GM19372 (cell line): ENCODE data around the gene SPTBN5.

Source experiments
- ATAC-seq: cut with Tn5 transposase; IDR thresholded peaks from one replicate; pipeline ENCODE4 v1.9.1; 2021; ENCODE audit warnings: mild to moderate bottlenecking, low read depth, moderate library complexity; ENCODE audit not compliant: unreplicated experiment

SPTBN5 gene

DNA sequence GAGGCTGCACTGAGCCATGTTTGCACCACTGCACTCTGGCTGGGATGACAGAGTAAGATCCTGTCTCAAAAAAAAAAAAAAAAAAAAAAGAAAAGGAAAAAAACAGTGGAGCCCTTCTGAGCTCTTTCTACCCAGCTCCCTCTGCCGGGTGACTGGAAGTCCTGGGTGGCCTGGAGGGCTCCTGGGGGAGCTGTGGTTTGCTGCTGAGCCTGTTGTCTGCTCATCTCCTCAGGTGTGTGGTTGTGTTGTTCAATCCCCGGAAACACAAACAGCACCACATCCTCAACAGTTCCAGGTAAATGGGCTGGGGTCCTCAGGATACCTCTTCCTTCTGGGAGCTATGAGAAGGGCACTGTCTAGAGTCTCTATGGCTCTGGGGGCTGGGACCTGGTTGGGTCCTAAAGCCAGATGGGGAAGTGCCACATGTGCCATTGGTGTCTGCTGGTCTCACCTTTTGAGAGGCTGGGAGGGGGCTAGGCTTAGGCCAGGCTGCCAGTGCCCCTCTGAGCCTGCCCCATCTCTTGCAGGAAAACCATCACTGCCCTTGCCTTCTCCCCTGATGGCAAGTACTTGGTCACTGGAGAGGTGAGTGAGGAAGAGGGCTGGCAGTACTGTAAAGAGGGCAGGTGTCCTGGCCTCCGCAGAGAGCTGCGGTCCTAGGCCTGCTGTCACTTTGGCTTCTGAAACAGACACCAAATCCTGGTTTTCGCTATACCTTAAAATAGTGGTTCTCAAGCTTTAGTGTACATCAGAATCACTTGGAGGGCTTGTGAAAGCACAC, 83.0 kb downstream of the SPTBN5 start:
- ATAC-seq: no peak

DNA sequence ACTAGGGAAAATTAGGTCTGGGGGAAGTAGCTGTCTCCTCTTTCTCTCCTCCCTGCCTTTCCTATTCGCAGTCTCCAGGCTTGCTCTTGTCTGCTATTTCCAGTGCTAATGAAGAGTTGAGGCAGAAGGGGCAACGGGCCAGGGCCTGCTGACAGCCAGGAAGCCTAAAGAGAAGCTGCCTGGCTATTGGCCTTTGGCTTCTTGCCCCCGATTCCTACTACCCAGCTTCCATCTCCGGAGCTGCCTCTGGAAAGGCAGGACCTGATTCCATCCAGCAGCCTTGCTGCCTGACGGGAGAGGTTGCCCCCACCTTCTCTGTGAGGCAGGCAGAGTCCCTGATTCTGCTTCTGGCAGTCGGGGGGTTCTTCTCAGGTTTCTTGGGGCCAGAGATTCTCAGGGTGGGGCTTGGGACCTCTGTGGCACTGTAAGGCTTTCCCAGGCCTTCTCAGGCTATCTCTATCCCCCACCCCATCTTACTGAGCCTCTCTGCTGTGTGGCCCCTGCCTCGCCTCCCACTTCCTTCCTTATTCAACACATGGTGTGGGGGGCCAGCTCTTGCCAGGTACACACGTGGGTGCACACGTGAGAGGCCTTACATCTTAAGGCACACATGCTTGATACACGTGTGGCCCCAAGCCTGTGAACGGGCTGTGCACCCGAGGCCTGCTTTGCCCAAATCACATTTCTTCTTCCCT, 84.2 kb downstream of the SPTBN5 start:
- ATAC-seq: no peak

DNA sequence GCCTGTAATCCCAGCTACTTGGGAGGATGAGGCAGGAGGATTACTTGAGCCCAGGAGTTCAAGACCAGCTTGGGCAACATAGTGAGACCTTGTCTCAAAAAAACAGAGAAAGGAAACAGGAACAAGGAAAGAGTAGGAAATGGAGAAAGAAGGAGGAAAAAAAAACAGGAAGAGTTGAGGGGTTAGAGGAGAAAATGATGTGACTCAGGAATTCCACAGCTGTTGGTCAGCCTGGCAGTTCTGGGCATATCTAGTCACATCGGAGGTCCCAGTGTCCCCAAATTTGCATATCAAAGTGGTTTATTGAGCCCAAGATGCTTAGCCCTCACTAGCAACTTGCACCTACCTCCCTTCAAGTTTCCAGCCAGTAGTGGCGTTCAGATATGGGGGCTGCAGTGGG, 84.7 kb downstream of the SPTBN5 start:
- no peak for ATAC-seq

DNA sequence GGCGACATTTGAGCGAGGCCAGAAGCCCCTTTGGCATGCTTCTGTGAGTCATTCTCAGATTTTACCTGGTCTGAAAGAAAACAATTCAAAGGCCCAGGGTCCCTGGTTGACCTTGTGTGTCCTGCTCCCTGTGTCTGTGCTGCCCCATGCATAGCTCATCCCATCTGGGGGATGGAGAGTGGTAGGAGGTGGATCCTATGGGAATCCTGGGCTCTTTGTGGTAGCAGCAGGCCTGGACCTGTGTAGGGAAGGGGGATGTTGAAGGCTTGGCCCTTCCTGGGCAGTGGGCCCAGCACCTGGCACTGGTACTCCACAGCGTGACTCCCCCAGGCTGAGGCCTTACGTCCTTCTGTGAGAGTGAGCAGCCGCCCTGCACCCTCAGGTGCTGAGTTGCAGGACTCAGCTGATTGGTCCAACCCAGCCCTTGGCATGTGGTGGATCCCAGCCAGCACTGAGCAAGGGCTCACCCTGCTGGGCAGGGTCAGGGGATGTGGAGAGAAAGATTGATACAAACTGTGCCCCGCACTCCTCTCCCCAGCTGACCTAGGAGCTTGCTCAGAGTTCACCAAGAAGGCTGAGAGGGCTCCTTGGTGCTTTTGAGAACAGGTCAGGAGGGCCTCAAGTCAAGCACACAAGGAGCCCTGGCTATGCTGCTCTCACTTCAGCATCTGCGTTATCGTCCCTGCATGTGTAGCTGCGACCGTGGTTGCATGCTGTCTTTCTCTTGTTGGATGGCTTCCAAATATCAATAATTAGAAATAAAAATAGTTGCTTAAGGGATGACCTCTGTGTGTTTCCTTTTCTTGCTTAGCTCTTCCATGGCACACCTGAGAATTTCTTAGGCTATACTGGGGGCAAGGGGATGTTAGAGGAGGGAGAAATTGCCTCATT, 87.3 kb downstream of the SPTBN5 start:
- ATAC-seq: no peak

DNA sequence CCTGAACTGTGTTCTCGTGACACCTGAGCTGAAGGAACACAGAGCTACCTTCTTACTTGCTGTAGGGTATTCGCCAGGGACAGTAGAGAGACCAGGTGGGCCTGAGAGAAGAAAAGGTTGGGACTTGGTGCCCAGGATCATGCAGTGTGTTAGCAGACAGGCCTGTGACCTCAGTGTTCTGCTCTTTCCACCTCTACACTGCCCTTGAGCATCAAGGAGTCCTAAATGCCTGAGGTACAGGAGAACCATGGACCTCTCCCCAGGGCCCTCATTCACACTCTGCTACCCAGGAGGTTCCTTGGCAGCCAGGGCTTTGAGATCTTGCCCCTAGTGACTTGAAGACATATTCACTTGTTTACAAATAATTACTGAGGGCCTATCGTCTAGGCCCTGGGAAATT, 88.1 kb downstream of the SPTBN5 start:
- no peak for ATAC-seq

DNA sequence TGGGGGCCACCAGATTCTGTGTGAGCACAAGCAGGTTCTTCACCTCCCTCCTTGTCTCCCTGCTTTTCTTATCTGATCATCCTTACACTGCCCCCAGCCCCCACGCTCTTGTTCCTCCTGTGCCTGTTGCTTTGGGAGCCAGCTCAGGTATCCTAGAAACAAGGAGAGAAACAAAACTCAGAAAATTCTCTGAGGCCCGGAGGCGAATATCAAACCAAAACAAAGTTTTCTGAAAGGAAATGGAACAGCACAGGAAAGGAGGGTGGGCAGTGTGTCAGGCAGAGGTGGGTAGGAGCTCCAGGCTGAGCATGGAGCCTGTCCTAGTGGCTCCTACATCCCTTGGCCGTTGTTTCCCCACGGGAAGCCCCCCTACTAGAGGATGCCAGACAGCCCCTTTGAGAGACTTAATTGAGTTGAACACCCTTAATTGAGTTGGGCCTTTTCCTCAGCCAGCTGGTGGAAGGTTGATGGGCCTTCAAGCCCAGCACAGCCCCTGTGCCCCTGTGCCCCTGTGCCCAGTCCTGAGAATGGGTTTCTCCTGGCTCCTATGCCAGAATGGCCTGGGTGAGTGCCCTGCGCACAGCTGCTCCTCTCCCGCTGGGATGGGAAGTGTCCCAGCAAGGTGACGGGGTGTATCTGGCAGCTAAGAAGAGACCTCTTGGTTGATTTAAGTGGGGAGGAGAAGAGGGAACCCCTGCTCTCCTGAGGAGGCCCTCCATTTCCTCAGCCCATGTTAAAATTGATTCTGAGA, 88.8 kb downstream of the SPTBN5 start:
- no peak for ATAC-seq

DNA sequence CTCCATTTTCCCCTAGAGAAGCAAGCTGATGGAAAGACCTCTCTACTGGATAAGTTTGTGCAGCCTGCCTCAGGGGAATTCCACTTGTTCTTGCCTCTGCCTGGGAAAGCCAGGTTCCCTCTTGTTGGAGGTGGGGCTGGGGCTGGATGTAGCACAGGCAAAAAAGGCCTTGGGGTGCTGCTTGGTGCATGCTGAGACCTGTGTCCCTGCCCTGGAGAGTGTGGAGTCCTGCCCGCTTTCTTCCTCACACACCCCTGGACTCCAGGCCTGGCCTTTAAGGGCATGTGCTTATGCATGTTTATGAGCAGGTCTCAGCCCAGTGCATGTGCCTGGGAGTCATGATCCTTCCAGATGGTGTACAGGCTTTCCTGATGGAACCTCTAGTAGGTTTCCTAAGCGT, 89.5 kb downstream of the SPTBN5 start:
- no peak for ATAC-seq

DNA sequence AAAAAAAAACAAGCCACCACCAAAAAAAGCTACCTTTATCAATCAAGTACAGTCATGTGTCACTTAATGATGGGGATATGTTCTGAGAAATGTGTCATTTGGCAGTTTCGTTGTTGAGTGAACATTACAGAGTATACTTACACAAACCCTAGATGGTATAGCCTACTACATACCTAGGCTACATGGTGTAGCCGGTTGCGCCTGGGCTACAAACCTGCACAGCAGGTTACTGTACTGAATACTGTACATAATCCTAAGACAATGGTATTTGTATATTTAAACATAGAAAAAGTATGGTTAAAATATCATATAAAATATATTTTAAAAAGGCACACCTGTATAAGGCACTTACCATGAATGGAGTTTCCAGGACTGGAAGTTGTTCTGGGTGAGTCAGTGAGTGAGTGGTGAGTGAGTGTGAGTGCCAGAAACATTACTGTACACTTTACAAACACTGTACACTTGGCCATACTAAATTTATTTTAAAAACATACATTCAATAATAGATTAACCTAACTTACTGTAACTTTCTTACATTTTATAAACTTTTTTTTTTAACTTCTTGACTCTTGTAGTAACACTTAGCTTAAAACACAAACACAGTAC, 91.9 kb downstream of the SPTBN5 start:
- no peak for ATAC-seq

DNA sequence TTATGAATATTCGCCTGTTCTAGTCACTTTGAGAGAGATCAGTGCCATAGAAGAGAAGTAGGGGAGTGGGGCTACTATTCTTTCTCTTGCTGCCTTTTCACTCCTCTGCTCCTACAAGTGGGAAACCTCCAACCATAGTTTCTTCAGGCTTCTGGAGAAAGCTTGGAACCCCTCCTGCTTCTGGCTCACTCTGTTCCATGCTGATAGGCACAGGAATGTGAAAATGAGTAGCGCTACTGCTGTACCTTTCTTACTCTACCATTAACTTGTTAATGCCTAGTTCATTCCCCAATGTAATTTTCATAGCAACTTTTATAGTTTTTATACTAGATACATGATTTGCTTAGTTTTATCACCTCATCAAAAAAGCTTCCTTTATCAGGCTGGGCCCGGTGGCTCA, 92.7 kb downstream of the SPTBN5 start:
- no peak for ATAC-seq

DNA sequence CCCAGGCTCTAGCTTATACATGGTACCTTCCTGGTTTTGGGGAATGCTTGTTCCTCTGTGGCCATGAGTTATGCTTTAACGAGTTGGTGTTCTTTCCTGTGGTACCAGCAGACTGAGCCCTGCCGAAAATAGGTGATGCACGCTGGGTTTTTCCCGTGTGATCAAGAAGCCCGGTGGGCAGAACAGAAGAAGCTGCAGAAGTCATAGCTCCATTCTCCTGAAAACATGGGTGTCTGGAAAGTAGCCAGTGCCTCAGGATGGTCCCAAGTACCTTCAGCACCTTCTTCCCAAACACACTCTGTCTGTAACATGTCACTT, 94.4 kb downstream of the SPTBN5 start:
- ATAC-seq: no peak

DNA sequence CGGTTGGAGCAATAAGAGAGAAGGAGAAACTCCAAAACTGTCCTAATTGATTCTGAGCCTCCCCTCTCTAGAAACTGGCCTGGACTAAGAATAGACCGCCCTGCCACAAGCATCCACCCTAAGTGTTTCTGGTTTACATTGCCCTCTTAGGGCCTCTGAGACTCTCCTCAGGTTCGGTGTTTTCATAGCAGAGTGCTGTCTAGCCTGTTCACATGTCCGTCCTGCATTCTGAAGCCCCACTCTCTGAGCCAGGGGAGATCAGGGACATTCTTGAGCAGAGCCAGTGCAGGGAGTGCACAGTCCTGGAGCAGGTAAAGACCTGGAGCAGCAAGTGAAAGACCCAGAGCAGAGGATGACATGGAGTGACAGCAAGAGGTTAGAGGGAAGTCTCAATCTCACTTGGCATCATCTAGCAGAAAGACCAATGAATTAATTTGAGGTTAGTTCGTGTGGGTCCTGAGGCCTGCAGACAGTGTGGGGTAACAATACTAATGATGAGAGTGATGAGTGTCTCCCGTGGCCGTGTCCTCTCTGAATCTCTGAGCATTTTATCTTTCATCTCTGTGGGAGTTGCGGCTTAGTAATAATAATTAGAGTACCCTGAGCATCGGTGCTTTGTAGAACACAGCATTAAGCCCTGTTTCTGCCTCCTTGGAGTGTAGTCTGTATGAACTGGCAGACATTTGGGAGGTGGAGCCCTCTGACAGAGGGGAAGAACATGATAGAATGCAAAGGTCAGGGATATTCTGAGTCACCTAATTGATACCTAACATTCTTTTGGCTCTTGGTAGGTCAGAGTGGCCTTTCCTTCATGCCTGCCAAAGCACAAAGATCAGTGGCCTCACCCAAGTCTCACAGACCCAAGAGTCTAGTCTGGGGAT, 95.0 kb downstream of the SPTBN5 start:
- no peak for ATAC-seq
